ENCODE data around the gene FAM241B.

FAM241B gene

GRCh38 chr10:69633673-69634635, 3.9 kb downstream of the FAM241B start:
- H3K27me3 ChIP-seq (replicated peaks; ENCODE audit: control insufficient read depth, insufficient read depth, low read length, poor library complexity, severe bottlenecking): no peaks in the 10 kb centered on the region
- H3K36me3 ChIP-seq (ENCODE audit: control insufficient read depth, insufficient read depth, low read length): no peaks in the 10 kb centered on the region
- peaks cover 12% of the 10 kb centered on the region for H3K4me1 ChIP-seq (ENCODE audit: control insufficient read depth, insufficient read depth, low read length, poor library complexity, severe bottlenecking)
- DNase-seq: no peak
- no peaks in the 10 kb centered on the region for H3K9me3 ChIP-seq (ENCODE audit: control insufficient read depth, low read length)
- no peak overlapping the region for H3K27ac ChIP-seq (ENCODE audit: insufficient read depth, low read length, poor library complexity, severe bottlenecking)
- no peak overlapping the region for H3K4me3 ChIP-seq (ENCODE audit: insufficient read depth, low read depth, low read length, poor library complexity, severe bottlenecking)

DNA sequence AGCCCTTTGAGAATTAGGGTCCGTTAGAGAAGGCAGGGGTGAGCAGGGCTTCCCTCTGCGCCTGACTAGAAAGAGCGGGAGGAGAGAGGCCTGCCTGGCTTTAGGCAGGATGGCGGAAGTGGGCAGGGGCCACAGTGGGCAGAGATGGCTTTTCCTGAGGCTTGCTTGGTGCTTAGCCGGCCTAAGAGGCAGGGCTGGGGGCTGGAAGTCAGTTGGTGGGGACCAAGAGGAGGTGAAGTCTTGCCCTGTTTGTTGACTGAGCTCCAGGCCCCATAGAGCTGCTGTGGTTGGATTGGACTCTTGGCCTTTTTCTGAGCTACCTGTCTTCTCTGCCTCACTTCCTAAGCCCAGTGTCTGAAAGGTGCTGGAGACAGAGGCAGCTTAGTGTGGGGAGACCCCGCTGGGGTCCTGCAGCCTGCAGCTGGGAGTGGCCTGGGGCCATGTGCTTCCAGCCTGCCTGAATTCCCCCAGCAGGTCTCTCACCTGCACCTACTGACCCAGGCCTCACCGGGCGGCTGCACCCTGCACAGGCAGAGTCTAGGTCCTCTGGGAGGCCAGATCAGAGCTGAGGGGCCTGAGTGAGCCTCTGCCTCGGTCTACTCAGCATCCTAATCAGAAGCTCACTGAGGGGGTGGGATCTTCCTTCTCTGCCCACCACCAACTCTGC, 4.8 kb downstream of the FAM241B start:
- no peaks in the 10 kb centered on the region for H3K27me3 ChIP-seq (replicated peaks; ENCODE audit: control insufficient read depth, insufficient read depth, low read length, poor library complexity, severe bottlenecking)
- H3K4me1 ChIP-seq (ENCODE audit: control insufficient read depth, insufficient read depth, low read length, poor library complexity, severe bottlenecking): peaks cover 8% of the 10 kb centered on the region
- no peaks in the 10 kb centered on the region for H3K36me3 ChIP-seq (ENCODE audit: control insufficient read depth, insufficient read depth, low read length)
- H3K9me3 ChIP-seq (ENCODE audit: control insufficient read depth, low read length): no peaks in the 10 kb centered on the region
- no peak overlapping the region for H3K4me3 ChIP-seq (ENCODE audit: insufficient read depth, low read depth, low read length, poor library complexity, severe bottlenecking)
- no peak for DNase-seq
- no peak overlapping the region for H3K27ac ChIP-seq (ENCODE audit: insufficient read depth, low read length, poor library complexity, severe bottlenecking)

DNA sequence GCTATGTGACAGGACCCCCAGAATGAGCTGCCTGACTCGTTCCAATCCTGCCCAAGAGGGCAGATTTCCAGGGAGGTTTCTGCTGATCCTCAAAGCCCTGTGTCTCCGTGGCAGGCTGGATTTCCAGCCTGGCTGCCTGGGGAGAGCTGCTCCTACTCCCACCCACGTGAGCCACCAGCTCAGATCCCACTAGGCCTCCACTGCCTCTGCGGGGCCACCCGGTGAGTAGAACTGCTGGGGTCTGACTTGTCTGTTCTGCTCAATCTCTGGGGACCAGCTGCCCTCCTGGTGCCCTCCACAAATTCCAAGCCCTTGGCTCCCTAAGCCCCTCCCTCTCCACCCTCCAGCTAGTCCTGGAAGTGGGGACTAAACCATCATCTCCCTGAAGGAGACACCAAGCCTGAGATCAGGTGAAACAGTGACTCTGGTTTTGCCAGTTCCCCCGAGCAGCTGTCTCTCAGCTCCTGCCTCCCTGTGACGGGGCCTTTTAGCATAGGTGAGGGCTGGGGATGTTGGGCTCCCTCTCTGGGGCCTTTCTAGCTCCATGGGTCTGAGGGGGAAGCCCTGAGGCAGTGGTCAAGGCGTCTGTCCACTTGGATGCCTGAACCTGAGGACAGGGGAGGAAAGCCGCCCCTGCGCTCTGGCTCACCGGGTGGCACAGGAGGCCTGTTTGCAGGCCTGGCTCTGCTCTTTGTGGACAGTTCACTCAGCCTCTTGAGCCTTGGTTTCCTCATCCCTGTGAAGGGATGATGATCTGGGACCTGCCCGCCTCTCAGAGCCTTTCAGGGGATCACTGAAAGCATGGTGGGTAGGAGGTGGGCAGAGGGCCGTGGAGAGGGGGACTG, 5.6 kb downstream of the FAM241B start:
- Histone ChIP-seq H3K27ac (ENCODE audit: insufficient read depth, low read length, poor library complexity, severe bottlenecking) (no peak overlapping the region), H3K4me1 (ENCODE audit: control insufficient read depth, insufficient read depth, low read length, poor library complexity, severe bottlenecking) (peaks cover 5% of the 10 kb centered on the region), H3K27me3 (replicated peaks; ENCODE audit: control insufficient read depth, insufficient read depth, low read length, poor library complexity, severe bottlenecking) (no peaks in the 10 kb centered on the region)

DNA sequence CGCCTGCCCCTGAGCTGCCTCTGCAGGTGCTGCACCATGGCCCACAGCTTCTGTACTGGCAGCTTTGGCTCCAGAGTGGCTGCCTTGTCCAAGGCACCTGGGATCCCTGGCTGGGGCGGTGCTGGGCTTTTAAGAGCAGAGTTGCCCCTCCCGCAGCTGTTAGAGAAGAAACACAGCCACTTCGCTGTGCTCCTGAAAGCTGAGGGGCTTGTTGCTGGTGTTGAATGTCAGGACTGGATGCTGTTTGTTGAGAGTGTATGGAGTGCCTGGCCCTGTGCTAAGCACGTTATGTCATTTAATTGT, 6.2 kb downstream of the FAM241B start:
- no peak for DNase-seq
- Histone ChIP-seq H3K9me3 (ENCODE audit: control insufficient read depth, low read length) (no peaks in the 10 kb centered on the region), H3K4me1 (ENCODE audit: control insufficient read depth, insufficient read depth, low read length, poor library complexity, severe bottlenecking) (peaks cover 2% of the 10 kb centered on the region), H3K27ac (ENCODE audit: insufficient read depth, low read length, poor library complexity, severe bottlenecking) (no peak overlapping the region), H3K36me3 (ENCODE audit: control insufficient read depth, insufficient read depth, low read length) (no peaks in the 10 kb centered on the region), H3K27me3 (replicated peaks; ENCODE audit: control insufficient read depth, insufficient read depth, low read length, poor library complexity, severe bottlenecking) (no peaks in the 10 kb centered on the region), H3K4me3 (ENCODE audit: insufficient read depth, low read depth, low read length, poor library complexity, severe bottlenecking) (no peak overlapping the region)

More for the DNA sequence above, 5.6 kb downstream of the FAM241B start:
- Histone ChIP-seq H3K9me3 (ENCODE audit: control insufficient read depth, low read length) (no peaks in the 10 kb centered on the region), H3K4me3 (ENCODE audit: insufficient read depth, low read depth, low read length, poor library complexity, severe bottlenecking) (no peak overlapping the region), H3K36me3 (ENCODE audit: control insufficient read depth, insufficient read depth, low read length) (no peaks in the 10 kb centered on the region)
- no peak for DNase-seq

GRCh38 chr10:69636626-69637605, 6.9 kb downstream of the FAM241B start:
- no peaks in the 10 kb centered on the region for H3K4me1 ChIP-seq (ENCODE audit: control insufficient read depth, insufficient read depth, low read length, poor library complexity, severe bottlenecking)
- H3K27ac ChIP-seq (ENCODE audit: insufficient read depth, low read length, poor library complexity, severe bottlenecking): no peak overlapping the region
- H3K27me3 ChIP-seq (replicated peaks; ENCODE audit: control insufficient read depth, insufficient read depth, low read length, poor library complexity, severe bottlenecking): no peaks in the 10 kb centered on the region
- no peak overlapping the region for H3K4me3 ChIP-seq (ENCODE audit: insufficient read depth, low read depth, low read length, poor library complexity, severe bottlenecking)
- no peak for DNase-seq
- no peaks in the 10 kb centered on the region for H3K9me3 ChIP-seq (ENCODE audit: control insufficient read depth, low read length)
- H3K36me3 ChIP-seq (ENCODE audit: control insufficient read depth, insufficient read depth, low read length): no peaks in the 10 kb centered on the region

GRCh38 chr10:69638642-69639041, 8.6 kb downstream of the FAM241B start:
- Histone ChIP-seq H3K9me3 (ENCODE audit: control insufficient read depth, low read length) (no peaks in the 10 kb centered on the region), H3K4me1 (ENCODE audit: control insufficient read depth, insufficient read depth, low read length, poor library complexity, severe bottlenecking) (no peaks in the 10 kb centered on the region), H3K27me3 (replicated peaks; ENCODE audit: control insufficient read depth, insufficient read depth, low read length, poor library complexity, severe bottlenecking) (no peaks in the 10 kb centered on the region), H3K27ac (ENCODE audit: insufficient read depth, low read length, poor library complexity, severe bottlenecking) (no peak overlapping the region), H3K4me3 (ENCODE audit: insufficient read depth, low read depth, low read length, poor library complexity, severe bottlenecking) (no peak overlapping the region), H3K36me3 (ENCODE audit: control insufficient read depth, insufficient read depth, low read length) (no peaks in the 10 kb centered on the region)
- DNase-seq: no peak

GRCh38 chr10:69639291-69640195, 9.5 kb downstream of the FAM241B start:
- peak; percentile 45 to 64 (median 51) for DNase-seq
- Histone ChIP-seq H3K36me3 (ENCODE audit: control insufficient read depth, insufficient read depth, low read length) (no peaks in the 10 kb centered on the region), H3K4me1 (ENCODE audit: control insufficient read depth, insufficient read depth, low read length, poor library complexity, severe bottlenecking) (no peaks in the 10 kb centered on the region), H3K27ac (ENCODE audit: insufficient read depth, low read length, poor library complexity, severe bottlenecking) (no peak overlapping the region), H3K27me3 (replicated peaks; ENCODE audit: control insufficient read depth, insufficient read depth, low read length, poor library complexity, severe bottlenecking) (peaks cover 2% of the 10 kb centered on the region), H3K4me3 (ENCODE audit: insufficient read depth, low read depth, low read length, poor library complexity, severe bottlenecking) (no peak overlapping the region), H3K9me3 (ENCODE audit: control insufficient read depth, low read length) (no peaks in the 10 kb centered on the region)

DNA sequence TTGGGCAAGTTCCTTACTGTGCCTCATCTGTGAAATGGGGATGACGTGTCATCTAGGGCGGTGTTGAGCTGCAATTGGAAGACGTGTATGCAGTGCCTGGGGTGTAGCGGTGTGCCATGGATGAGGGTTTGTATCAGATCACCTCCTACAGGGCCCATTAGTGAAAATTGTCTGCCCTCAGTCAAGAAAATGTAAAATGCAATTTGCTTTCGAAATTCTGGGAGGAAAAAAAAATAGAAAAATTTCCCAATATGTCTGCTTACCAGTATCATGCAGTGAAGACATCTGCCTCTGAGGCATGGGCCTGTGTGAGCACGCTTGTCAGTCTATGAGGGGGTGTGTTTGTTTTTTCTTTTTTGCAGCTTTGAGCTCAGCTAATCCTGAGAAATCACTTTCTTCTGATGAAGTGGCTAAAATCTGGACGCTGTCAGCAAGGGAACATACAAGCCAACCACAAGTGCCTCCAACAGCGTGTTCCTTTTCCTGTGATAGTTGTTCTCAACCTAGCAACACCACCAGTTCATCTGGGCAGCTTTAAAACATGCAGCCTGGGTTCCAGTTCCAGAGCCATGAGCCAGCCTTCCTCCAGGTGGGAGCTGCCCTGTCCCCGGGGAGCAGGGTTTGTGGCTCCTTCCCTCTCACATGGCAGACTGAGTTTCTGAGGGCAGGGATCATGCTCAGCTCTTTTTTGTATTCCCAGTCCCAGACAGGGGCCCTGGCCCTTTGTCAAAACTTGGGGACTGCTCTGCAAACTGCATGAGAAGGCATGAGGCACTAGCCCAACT, 10.3 kb downstream of the FAM241B start:
- Histone ChIP-seq H3K27ac (ENCODE audit: insufficient read depth, low read length, poor library complexity, severe bottlenecking) (no peak overlapping the region), H3K4me1 (ENCODE audit: control insufficient read depth, insufficient read depth, low read length, poor library complexity, severe bottlenecking) (no peaks in the 10 kb centered on the region), H3K27me3 (replicated peaks; ENCODE audit: control insufficient read depth, insufficient read depth, low read length, poor library complexity, severe bottlenecking) (peaks cover 2% of the 10 kb centered on the region), H3K36me3 (ENCODE audit: control insufficient read depth, insufficient read depth, low read length) (no peaks in the 10 kb centered on the region), H3K4me3 (ENCODE audit: insufficient read depth, low read depth, low read length, poor library complexity, severe bottlenecking) (no peak overlapping the region), H3K9me3 (ENCODE audit: control insufficient read depth, low read length) (no peaks in the 10 kb centered on the region)
- DNase-seq: no peak

Measured in effector memory CD4-positive, alpha-beta T cell (primary cell).